Stimulated activated CD8-positive, alpha-beta memory T cell treated with anti-CD3 and anti-CD28 coated beads, Interleukin-7, amount 100 ng/mL, for 24 hours (primary cell): ENCODE results near the gene AFDN.

Experiments used
- DNase-seq: peaks from one replicate; pipeline ENCODE4 v3.0.0-alpha.2; 2020; ENCODE audit warnings: low read depth

AFDN gene

GRCh38 chr6:167826896-167827582 is at the start of gene AFDN:
Gene AFDN (plus strand): TSS chr6:167826911. CDS start chr6:167827133, 222 bp downstream.
- DNase-seq = no peak

GRCh38 chr6:167778497-167779128 is 48.1 kb upstream of the AFDN start:
- no peak for DNase-seq

DNA sequence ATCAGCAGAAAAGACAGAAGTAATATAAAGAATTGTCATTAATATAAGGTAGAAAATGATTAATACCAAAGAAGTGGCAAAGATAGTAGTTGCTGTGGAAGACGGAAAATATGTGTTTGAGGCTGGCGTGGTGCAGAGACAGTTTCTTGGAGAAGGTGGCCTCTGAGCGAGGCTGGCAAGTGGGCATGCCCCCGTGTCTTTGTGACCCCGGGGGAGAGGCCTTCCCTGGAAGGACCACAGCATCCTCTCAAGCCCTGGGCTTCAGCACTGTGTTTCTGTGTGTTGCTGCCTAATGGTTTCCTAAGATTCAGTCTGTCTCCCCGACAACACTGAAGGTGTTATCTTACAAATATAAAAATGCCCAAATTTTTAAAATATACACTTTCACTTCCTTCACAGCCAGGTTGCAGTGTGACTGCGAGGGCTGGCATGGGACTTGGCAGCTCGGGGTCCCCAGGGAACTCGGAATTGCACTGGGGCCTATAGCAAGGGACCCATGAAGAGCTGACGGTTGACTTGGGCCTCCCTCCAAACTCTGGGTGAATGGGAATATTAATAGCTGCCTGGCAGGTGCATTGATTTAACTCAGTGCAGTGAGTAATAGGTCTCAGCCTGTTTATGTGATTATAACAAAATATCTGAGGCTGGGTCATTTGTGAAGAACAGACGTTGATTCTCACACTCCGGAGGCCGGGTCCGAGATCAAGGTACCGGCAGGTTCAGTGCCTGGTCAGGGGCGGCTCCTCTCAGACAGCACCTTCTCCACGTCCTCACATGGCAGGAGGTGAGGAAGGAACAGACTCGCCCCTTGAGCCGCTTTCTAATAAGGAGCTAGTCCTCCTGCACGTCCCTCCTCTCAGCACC is 47.4 kb upstream of the AFDN start:
- no peak for DNase-seq

DNA sequence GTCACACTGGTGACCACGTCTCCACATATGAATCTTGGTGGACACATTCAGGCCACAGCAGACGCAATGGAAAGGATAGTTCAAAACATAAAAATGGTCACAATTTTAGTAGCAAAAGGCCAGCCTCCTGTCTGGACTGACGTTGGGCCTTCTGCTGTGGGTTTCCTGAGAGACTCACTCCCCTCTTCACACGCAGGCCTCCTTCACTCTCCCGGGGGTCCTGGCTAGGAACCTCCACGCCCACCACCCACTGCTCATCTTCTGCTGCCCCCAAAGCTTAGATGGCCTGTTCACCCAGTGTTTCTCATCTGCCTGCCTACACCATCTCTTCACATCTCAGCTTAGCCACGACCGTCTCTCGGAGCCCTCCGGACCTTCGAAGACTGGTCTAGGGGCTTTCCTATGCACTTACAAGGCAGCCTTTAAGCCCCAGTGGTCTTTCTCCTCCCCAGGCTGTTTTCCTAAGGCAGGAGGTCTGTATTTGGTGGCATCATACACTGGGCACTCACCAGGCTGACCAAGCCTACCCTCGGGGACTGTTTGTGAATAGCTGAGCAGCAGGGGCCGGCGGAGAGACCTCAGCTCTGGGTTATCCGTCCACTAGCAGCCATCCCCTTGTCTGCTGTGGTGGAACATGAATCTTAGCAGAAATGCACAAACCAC is 46.6 kb upstream of the AFDN start:
- no peak for DNase-seq

GRCh38 chr6:167781066-167781767 is 45.5 kb upstream of the AFDN start:
- DNase-seq = no peak

DNA sequence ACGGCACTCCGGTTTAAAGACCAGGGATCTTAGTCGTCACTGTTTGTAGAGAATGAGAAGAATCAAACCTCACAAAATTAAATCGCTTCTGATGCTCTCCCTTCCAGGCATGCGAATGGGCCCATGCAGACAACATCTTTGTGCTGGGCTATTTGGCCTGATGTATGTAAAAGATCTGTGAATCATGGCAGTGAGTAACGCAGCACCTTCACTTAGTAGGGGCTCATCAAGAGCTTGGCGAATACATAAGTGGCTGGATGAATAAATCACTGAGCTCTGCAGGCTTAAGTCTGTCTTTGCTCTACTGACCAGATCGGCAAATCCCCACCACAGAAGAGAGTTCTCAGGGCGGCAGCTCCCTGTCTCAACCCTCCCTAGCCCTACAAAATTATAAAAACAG is 44.8 kb upstream of the AFDN start:
- DNase-seq = no peak

DNA sequence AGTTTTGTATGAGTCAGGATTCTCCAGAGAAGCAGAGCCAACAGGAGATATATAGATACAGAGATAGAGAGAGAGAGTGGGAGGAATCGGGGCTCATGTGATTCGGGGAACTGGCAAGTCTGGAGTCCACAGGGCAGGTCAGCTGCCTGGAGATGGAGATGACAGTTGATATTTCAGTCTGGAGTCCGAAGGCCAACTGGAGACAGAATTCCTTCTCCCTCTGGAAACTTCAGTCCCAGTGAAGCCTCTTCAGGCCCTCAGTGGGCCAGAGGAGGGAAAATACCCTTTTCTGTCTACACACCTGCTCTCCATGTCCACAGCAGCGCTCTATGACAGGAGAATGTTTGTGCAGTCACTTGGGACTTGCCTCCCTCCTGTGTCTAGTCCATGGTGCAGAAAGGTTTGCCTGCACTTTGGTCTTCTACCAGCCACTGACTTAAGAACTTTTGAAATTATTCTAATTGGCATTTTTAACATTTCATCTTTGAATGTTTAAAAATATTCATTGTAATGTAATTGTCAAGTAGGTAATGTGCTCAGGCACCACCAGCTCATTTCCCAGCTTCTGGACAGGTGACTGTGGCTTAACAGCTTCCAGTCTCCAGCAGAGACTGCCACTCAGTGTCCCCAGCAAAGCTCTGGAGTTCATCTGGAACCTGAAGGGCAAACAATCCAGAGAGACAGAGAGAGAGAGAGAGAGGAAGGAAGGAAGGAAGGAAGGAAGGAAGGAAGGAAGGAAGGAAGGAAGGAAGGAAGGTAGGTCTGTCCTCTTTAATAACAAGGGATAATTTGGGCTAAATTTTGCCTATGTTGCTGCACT is 43.8 kb upstream of the AFDN start:
- DNase-seq = no peak

DNA sequence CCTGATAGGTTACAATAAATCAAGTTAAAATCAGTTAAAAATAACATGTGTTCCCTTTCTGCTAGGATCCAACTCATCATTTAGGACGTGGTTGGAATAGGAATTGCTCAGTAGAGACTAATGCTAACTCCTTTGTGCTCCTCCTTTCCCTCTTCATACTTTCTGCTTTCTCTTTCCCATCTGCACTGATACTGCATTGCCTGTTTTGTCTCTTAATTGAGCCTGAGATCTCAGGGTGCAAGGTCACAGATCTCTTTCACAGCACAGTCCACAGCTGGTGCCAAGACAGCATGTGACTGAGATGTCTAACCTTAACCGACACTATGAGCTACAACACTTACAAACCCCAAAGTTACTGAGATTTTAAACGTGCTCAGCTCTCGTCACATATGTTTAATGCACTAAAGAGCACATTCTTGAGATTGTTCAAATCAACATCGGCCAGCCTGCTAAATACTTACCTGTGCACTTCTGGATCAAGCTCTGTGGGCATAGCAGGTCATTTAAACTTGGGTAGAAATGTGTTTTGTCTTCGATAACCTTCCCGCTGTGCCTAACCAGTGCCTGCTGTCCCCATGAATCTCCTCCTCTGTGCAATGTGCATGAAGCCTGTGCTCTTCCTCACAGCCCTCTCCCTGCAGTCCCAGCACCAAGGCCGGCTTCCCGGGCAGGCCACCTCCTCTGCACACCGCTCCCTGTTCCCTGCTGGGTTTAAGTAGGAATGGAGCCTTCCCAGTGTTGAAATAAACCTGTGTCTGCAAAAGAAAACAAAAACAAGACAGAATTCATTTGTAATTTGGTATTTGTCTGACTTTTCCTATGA is 39.6 kb upstream of the AFDN start:
- DNase-seq = no peak

GRCh38 chr6:167787896-167788562 is 38.7 kb upstream of the AFDN start:
- no peak for DNase-seq

GRCh38 chr6:167788563-167788903 is 38.2 kb upstream of the AFDN start:
- DNase-seq = no peak

DNA sequence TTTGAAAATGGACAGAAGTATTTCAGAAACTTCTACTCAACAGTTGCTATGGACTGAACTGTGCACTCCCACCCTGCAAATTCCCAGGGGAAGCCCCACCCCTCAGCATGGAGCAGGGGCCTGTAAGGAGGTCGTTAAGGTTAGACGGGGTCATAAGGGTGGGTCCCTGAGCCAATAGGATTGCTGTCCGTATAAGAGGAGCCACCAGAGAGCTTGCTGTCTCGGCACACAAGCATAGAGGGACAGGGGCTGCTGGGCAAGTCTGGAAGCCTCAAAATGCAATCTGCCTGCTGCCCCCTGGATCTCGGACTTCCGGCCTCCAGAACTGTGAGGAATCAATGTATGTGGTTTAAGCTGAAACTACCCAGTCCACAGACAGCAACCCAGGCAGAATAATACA is 37.4 kb upstream of the AFDN start:
- DNase-seq = no peak

DNA sequence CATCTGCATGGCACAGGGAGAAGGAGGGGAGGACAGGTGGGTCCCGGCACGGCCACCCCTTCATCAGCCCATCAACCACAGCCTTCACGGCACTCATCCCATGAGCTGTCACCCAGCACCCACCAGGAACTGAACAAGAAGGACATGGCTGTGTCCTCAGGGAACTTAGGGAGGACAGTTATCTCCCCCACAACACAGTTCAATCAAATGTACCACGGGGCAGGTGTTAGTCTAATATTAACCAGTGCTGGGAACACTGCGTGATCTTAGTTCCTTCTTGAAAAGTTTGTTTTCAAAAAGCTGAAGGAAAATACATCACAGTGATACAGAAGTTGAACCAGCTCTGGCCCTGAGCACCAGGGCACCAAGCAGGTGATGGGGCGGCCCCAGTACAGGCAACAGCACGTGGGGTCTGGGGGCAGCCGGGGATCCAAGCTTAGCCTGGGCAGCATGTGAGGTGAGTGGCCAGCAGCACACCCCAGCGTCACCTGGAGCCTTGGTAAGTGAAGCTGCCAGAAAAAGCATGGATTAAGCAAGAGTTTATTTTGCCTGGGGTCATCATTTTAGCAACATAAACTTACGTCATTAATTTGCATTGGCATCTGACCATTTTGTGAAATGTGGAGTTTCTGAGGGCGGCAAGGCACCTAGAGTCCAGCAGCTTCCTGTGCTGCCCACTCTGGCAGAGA is 35.5 kb upstream of the AFDN start:
- DNase-seq = no peak

GRCh38 chr6:167791780-167792478 is 34.8 kb upstream of the AFDN start:
- no peak for DNase-seq

GRCh38 chr6:167793421-167793820 is 33.3 kb upstream of the AFDN start:
- DNase-seq = no peak

DNA sequence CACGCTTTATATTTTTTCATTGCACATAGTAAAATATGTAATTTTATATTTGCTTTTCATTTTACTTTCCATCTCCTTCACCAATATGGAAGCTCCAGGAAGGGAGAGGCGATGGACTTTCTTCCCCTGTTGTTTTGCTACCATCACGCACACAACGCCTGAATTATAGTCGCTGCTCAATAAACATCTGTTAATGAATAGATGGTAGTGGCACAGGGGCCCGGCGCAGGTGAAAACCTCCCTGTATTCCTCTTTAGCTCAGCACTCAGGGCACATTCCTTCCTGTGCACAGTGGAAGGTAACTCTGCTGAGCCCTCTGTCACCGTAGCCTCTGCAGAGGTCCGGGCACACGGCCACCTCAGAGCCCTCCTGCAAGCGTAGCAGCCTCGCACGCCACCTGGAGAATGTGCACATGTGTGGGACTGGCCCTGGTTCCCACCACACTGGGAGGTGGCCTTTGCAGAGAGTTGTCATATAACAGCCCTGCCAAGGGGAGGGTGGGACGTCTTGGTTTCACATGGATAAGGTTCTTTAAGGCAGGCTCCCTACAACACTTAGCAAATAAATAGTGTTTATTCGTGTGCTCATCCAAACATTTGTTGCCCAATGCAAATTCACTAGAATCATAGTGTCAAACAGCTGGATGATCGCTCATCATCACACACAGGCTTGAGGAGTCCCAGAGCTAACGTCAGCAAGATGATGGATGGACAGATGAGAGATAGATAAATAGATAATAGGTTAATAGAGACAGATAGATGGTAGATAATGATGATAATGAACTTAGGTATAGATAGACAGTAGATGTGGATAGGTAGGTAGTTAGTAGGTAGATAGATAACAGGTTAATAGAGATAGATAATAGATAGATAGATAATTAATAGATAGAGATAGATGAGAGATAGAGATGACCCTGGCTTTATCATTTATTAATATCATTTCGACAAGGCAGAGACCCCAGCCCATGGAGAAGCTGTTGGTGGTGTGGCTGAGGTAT is 32.3 kb upstream of the AFDN start:
- DNase-seq = no peak

DNA sequence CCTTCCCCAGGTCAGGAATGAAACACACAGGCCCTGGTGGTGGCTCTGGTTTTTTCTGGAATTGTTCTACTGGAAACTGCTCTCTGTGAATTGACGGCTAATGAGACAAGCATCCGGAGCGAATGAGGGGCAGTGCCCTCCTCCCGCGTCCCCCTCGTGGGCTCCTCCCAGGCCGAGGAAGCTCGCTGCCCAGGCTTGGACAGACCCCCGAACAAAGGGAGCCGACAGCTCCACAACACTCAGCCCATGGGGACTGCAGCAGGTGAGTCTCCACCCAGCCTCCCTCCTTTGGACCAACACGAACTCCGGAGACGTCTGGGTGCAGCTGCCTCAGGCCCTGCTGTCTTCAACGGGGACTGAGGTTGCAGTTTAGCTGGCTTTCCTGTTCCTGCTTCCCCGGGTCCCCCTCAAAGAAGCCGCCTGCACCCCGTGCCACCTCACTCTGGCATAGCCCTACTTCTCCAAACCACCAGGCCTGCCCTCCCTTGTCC is 31.3 kb upstream of the AFDN start:
- DNase-seq = no peak

DNA sequence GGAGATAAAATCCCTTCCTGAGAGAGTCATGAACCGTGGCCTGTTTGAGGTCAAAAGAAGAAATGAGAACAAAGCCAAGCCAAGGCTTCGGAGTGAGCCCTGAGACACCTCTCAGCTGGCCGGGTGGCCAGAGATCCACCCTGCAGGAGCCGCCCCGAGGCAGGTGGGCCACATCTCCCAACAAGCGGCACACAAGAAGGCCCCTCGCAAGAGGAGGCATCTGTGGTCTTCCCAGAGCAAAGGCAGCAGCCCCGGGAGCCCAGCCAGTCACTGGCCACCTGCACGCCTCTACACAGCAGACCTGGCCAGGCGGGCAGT is 30.9 kb upstream of the AFDN start:
- DNase-seq = no peak
